Left forelimb (tissue), 1 donor: ENCODE measurements around the gene RPS6KC1.
"Not testable (repeated sequence)": the region's sequence is repeated elsewhere in the genome, so short reads cannot be mapped to it uniquely, and the experiment has no call there.

Source experiments
- DNase-seq: peaks from one replicate; pipeline ENCODE4 v3.0.0-alpha.2; 2018; ENCODE audit warnings: low spot score

Gene RPS6KC1

GRCh38 chr1:213286235-213286634 is 235.2 kb downstream of the RPS6KC1 start:
- no peak for DNase-seq

- DNase-seq: no peak
These were observed 236.9 kb downstream of the RPS6KC1 start for GRCh38 chr1:213287987-213288386.

- DNase-seq: no peak
These were observed 240.5 kb downstream of the RPS6KC1 start for GRCh38 chr1:213291526-213291925.

GRCh38 chr1:213292614-213293013 is 241.6 kb downstream of the RPS6KC1 start:
- DNase-seq: no peak

- no peak for DNase-seq
These were observed 244.8 kb downstream of the RPS6KC1 start for GRCh38 chr1:213295860-213296259.

DNA sequence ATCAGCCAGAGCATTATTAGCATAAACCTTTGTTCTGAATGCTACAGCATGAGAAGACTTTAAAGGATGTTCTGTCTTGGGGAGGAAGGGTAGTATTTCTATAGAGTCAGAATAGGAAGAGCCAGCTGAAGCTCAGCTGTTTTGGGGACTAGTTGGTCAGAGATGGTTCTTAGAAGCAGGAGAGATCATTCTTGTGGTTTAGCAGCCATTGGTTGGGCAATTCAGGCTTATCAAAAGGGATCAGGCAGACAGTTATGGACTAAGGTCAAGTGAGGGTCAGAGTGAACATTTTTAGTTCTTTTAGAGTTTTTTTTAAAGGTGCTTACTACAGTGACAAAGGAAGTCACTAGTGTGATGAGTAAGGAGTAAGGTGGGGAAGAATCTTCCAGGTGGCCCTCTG is 245.5 kb downstream of the RPS6KC1 start:
- DNase-seq: no peak

GRCh38 chr1:213297021-213297420 is 246.0 kb downstream of the RPS6KC1 start:
- no peak for DNase-seq

DNA sequence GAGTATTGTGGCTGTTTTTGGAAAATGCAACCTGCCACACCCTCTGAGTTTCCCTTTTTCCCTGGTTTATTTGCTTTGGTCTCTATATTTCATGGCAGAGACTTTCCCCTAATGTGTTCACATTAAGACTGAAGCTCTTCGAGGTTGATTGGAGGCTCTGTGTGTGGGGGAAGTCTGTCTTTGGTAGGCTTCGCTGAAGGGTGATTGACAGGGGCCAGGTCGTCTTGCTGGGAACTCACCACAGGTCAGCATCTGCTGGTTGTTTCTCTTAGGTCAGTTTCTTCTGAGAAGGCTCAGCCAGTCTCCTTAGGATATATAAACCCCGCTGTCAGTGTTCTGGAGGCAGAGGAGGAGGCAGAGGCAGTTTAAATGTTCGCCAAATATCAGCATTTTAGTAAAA is 249.4 kb downstream of the RPS6KC1 start:
- no peak for DNase-seq

DNA sequence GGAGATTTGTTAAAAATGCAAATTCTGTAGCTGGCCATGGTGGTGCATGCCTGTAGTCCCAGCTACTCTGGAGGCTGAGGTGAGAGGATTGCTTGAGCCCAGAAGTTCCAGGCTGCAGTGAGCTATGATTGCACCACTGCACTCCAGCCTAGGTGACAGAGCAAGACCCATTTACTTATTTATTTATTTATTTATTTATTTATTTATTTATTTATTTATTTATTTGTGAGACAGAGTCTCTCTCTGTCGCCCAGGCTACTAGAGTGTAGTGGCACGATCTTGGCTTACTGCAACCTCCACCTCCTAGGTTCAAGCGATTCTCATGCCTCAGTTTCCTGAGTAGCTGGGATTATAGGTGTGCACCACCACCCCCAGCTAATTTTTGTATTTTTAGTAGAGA is 250.5 kb downstream of the RPS6KC1 start:
- not testable (repeated sequence) for DNase-seq

DNA sequence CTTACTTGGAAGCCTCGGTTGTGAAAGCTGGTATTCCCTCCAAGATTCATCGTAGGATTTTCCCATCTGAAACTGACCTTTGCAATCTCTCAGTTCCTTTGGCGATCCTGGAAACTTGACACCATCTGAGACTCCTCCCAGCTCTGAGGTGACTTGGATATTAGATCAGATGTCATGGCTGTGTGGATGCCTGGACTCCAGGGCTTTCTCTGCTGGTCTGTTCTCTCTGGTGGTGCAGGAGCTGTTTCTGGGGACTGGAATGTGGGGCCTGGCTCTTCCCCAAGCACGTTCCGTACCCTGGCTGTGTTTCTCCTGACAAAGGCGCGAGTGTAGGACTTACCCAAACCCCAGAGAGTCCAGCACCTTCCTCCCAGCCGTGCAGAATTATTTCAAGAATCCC is 252.2 kb downstream of the RPS6KC1 start:
- no peak for DNase-seq

- no peak for DNase-seq
These were observed 264.5 kb downstream of the RPS6KC1 start for GRCh38 chr1:213315571-213315970.

GRCh38 chr1:213318458-213318857 is 267.4 kb downstream of the RPS6KC1 start:
- not testable (repeated sequence) for DNase-seq

DNA sequence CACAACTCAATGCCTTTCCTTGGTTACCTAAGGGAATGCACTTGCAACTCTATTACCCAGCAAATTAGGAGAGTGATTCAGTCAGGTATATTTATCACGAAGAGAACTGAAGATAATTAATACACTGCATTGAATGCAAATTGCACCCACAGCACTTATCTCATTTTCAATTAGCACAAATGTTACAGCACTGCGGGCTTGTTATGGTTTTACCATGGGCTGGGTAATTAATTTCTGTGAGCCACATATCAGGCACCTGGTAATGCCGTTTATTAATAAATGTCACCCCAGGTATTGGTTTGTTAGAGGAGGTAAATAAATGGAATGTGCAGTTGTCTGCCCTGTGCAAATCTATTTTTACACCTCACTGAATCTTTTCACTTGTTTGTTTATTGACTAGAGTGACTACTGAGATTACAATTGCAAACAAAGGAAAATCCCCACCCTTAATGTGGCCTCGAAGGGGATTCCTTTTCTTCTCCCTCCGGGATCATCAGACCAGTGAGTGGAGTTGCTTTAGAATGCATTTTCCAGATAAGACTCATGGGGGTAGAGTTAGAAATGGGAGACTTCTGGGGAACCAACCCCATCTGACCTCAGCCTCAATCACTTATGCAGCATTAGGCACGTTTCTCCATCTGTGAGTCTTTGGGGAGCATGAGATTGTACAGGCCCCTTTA is 269.3 kb downstream of the RPS6KC1 start:
- no peak for DNase-seq
